Measurements from ENCODE around the gene NME9. TPM values are rescaled to one million over a fixed set of nuclear protein-coding genes. Genes with fewer than 3 reads are reported as not detected.

NME9 gene
- total RNA-seq, 4 donors from 2014 or later: 0.48 TPM; not detected in 3

DNA sequence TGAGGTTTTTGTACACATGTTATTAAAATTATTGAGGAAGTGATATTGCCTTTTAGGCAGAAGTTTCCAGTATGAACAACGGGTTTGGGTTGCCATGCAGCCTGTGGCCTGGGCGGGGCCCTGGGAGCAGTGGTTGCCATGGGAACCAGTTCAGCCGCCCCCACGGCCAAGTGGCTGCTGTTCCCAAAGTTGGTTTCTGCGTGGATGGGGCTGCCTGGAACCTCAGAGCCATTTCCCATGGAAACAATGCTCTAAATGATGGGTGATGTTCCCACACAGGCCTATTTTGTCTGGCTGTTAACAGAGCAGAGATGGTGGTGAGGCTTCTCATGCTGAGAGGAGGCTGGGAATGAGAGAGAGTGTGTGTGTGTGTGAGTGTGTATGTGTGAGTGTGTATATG is 38.3 kb upstream of the NME9 start:
- ATAC-seq (ENCODE audit: low FRiP score) (no peak), DNase-seq (ENCODE audit: low spot score) (no peak)
- TF ChIP-seq, protein P1, sequence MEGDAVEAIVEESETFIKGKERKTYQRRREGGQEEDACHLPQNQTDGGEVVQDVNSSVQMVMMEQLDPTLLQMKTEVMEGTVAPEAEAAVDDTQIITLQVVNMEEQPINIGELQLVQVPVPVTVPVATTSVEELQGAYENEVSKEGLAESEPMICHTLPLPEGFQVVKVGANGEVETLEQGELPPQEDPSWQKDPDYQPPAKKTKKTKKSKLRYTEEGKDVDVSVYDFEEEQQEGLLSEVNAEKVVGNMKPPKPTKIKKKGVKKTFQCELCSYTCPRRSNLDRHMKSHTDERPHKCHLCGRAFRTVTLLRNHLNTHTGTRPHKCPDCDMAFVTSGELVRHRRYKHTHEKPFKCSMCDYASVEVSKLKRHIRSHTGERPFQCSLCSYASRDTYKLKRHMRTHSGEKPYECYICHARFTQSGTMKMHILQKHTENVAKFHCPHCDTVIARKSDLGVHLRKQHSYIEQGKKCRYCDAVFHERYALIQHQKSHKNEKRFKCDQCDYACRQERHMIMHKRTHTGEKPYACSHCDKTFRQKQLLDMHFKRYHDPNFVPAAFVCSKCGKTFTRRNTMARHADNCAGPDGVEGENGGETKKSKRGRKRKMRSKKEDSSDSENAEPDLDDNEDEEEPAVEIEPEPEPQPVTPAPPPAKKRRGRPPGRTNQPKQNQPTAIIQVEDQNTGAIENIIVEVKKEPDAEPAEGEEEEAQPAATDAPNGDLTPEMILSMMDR (IDR thresholded peaks at IDR 0.05): no peak

DNA sequence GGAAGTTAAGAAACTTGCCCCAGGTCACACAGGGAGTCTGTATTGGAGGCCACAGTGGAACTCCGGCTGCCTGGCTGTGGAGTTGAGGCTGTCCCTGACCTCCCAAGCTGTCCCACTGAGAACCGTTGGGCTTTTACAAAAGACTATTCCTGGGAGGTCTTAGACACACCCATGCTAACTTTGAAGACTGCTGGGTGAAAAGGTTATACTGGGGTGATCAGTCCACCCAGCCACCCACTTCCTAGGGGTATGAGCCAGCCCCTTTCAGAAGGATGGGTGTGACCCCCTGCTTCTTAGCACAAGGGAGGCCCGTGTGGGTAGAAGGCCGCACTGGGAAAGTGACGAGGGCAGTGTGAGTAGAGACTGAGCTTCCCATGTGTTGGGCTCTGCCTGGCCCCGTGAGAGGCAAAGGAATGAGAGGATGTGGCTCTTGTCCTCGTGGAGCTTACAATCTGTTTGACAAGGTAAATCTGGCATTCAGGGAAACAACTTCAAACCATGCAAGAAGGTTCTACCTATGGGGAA is 37.7 kb upstream of the NME9 start:
- no peak for DNase-seq (ENCODE audit: low spot score)
- ATAC-seq (ENCODE audit: low FRiP score): no peak
- TF ChIP-seq, protein P1 (IDR thresholded peaks at IDR 0.05): no peak

DNA sequence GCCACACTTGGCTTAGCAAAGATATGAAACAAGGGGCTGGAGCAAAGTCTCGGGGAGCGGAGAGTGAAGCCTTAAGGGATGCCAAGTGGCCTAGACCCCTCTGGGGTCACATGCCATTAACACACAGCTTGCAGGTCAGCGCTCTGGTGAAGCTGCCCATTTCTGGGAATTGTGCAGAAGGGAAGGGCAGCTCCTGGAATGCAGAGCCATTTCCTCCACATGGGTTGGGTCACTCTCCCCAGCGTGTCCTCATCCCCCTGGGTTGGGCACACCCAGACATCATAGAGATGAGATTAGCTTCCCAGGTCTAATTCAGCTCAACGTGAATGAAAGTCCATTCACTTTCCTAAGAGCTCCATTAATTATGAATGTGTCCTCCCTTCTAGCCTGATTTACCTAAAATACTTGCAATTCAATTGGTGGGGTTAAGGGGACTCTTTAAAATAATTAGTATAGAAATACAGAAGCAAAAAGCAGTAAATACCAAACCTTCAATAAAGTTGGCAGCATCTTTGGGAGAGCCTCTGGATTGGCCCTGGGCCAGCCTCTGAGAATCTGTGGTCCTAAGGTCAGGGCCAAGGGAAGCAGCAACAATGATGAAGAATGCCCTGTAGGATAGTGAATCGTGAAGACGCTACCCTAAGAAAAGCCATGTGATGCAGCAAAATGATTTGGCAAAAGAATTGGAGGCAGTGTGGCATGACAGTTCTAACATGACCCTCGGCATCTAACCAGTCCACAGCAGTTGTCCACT is 36.5 kb upstream of the NME9 start:
- TF ChIP-seq, protein P1 (IDR thresholded peaks at IDR 0.05): no peak
- DNase-seq (ENCODE audit: low spot score): no peak
- no peak for ATAC-seq (ENCODE audit: low FRiP score)

DNA sequence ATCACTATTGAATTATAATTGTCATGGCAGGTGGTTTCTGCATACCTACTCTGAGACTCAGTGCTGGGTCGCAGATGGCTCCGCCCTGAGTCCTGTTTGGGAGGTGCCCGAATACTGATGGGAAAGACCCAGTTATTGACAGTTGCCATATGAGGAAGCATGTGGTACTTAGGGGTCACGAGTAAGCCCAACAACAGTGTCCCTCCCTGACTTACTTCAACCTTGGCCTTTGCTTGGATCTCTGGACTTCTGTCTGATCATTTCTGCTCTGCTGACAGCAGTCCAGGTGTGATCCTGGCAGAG is 35.6 kb upstream of the NME9 start:
- TF ChIP-seq, protein P1 (IDR thresholded peaks at IDR 0.05): no peak
- no peak for ATAC-seq (ENCODE audit: low FRiP score)
- no peak for DNase-seq (ENCODE audit: low spot score)

DNA sequence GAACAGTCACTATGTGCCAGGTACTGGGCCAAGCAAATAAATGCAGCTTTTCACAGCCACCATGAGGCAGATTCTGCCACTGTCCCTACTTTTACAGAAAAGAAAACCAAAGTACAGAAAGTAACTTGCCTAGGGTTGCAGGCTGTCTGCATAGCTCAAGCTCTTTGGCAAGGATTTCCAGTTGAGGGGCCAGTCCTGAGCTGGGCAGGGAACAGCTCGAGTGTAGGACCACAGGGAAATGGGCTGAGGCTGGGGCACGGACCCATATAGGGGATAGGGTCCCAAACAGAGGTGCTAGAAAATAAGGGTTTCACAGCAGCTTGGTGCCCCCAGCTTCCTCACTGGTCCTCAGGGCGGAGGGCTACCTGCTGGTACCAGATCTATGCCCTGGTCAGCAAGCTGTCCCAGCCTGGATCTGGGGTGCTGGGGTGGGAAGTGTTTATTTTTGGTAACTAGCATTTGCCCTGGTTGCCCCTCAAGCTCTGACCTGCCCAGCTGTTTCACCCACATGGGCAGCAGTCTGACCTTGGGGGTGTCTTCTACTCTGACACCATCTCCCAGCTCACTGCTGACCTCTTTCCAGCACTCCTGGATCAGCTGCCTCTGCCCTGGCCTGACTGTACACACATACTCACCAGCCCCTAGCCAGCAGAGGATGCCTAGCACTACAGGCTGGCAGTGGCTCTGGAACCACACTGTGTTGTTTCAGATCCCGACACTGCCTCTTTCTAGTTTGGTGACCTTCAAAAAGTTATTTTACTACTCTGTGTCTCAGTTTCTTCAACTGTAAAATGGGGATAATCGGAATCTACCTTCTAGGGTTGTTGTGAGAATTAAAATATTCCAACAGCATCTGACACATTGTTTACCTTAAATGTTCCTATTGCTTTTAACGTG is 35.0 kb upstream of the NME9 start:
- ATAC-seq (ENCODE audit: low FRiP score) (no peak), DNase-seq (ENCODE audit: low spot score) (no peak)
- TF ChIP-seq, protein P1 (IDR thresholded peaks at IDR 0.05): no peak

DNA sequence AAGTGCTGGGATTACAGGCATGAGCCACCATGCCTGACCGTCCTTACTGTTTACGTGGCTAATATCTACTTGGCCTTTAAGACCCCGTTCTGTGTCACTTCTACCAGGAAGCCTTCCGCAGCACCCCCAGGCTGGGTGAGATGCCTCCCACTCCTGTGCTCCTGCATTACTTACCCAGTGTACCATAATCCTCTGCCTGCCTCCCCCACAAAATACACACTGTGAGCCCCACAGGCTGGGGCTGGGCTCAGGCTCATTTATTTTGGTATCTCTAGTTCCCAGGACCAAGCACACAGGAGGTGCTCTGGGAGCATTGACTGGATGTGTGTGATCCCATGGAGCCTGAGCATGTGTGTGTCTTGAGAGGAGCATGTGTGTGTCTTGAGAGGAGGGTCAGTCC is 33.7 kb upstream of the NME9 start:
- DNase-seq (ENCODE audit: low spot score) (no peak), ATAC-seq (ENCODE audit: low FRiP score) (no peak)
- TF ChIP-seq, protein P1 (IDR thresholded peaks at IDR 0.05): no peak

Measured in omental fat pad (tissue), 4 donors.